MG63 (cell line): Measurements from ENCODE around the gene SMARCD3. TPM values are rescaled to one million over a fixed set of nuclear protein-coding genes. Genes with fewer than 3 reads are reported as not detected.

Experiments
- DNase-seq: peaks from one replicate; pipeline ENCODE4 v3.0.0-alpha.2; 2020
- H3K27me3 ChIP-seq: fragments of 250-450 bp; sonication (Bioruptor Pico); 2 replicates; pipeline ENCODE4 v1.5.1; 2020; ENCODE audit warnings: mild to moderate bottlenecking, moderate library complexity
- H3K36me3 ChIP-seq: fragments of 250-450 bp; sonication (Bioruptor Pico); 2 replicates; pipeline ENCODE4 v1.5.1; 2020; ENCODE audit warnings: mild to moderate bottlenecking, moderate library complexity
- H3K4me3 ChIP-seq: fragments of 250-450 bp; sonication (Bioruptor Pico); 2 replicates; pipeline ENCODE4 v1.5.1; 2020; ENCODE audit warnings: mild to moderate bottlenecking, moderate library complexity
- H3K9me3 ChIP-seq: fragments of 250-450 bp; sonication (Bioruptor Pico); 2 replicates; pipeline ENCODE4 v1.5.1; 2020; ENCODE audit warnings: mild to moderate bottlenecking, moderate library complexity
- total RNA-seq: library from RNA; depleted of rRNA; stranded (reverse); fragments of >200 nt; shearing (Covaris generic); gene quantifications from 2 replicates; pipeline ENCODE4 v1.2.3, GENCODE V29; 2014; ENCODE audit warnings: low replicate concordance

The SMARCD3 gene
- total RNA-seq, 1 experiment from 2014 or later: 14.2 TPM

- Histone ChIP-seq H3K36me3 (no peaks in the 10 kb centered on the region; the same call in 1 of the 2 replicates), H3K9me3 (no peaks in the 10 kb centered on the region), H3K27me3 (no peaks in the 10 kb centered on the region), H3K4me3 (no peak within 1 kb of the TSS)
- no peak for DNase-seq
These were observed 38.2 kb downstream of the SMARCD3 start, which contains the start of gene H2BK1 for GRCh38 chr7:151210087-151210854. Gene H2BK1, minus strand, starts transcription at chr7:151210488. Its CDS starts 170 bp downstream, at chr7:151210318.

- Histone ChIP-seq H3K27me3 (no peaks in the 10 kb centered on the region), H3K4me3 (no peak overlapping the region), H3K36me3 (no peaks in the 10 kb centered on the region), H3K9me3 (no peaks in the 10 kb centered on the region)
- DNase-seq: no peak
These were observed 38.9 kb downstream of the SMARCD3 start for GRCh38 chr7:151209588-151209987.

DNA sequence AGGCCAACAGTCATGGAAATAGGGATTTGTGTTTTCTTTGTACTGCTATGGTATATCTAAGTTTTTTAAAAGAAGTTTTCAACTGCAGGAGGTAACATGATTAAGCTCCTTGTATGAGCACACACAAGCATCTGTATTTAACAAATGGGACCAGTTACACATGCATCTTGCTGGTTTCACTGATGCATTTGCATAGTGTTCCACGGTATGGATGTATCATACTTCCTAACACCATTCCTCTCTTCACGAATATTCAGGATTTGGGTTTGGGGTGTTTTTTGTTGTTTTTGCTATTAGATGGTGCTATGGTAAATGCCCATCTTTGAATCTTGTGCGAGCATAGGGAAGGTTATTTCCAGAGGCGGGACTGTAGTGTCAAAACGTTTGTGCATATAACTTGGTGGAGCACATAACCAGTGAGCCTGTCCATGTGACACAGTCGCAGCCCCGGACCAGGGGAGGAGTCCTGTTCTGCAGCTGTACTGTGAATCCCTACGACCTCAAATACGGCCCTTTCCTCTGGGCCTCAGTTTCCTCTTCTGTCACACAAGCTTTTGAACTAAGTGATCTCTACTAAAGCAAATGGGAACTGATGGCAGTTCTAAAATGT is 40.1 kb downstream of the SMARCD3 start:
- Histone ChIP-seq H3K9me3 (no peaks in the 10 kb centered on the region), H3K4me3 (no peak overlapping the region), H3K27me3 (no peaks in the 10 kb centered on the region), H3K36me3 (no peaks in the 10 kb centered on the region)
- no peak for DNase-seq

GRCh38 chr7:151207804-151208203 is 40.7 kb downstream of the SMARCD3 start:
- Histone ChIP-seq H3K36me3 (no peaks in the 10 kb centered on the region), H3K27me3 (no peaks in the 10 kb centered on the region), H3K9me3 (no peaks in the 10 kb centered on the region), H3K4me3 (no peak overlapping the region)
- DNase-seq: no peak

DNA sequence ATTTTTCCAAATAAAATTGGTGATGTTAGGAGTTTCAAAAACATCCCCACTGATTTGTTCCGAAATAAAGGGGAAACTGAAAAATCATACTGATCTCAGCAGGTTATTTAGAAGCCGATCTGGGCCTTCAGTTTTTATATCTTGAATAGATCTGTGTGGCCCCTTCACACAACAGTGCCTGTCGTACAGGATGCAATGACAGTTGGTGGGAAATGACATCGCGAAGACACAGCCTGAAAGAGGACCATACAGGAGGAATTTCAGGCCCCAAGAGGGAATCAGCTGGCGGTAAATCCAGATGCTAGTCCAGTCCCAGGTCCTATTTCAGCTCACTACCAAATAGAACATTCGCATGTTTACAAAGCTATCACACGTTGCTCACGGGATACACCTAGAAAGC is 41.2 kb downstream of the SMARCD3 start:
- Histone ChIP-seq H3K27me3 (no peaks in the 10 kb centered on the region), H3K36me3 (no peaks in the 10 kb centered on the region), H3K9me3 (no peaks in the 10 kb centered on the region), H3K4me3 (no peak overlapping the region)
- DNase-seq: no peak

GRCh38 chr7:151206914-151207313 is 41.6 kb downstream of the SMARCD3 start:
- no peaks in the 10 kb centered on the region for H3K9me3 ChIP-seq
- no peaks in the 10 kb centered on the region for H3K27me3 ChIP-seq
- no peak overlapping the region for H3K4me3 ChIP-seq
- no peaks in the 10 kb centered on the region for H3K36me3 ChIP-seq
- no peak for DNase-seq

DNA sequence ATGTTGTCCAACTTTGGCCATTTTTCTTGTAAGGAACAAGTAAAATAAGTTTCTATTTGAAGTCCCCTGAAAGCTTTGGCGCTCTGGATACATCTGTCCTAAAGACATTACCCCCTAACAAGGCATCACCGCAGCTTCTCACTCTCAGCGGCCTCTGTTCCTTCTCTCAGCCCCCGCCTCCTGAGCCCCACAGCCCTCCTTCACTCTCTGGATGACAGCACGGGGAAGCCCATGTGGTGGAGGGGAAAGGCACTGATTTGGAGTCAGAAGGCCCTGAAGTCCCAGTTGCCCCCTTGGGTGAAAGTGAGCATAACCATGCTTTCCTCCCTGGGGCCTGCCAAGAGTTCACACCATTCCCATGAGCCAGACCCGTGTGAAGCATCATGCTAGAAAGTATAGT is 42.8 kb downstream of the SMARCD3 start:
- no peak for DNase-seq
- no peaks in the 10 kb centered on the region for H3K27me3 ChIP-seq

DNA sequence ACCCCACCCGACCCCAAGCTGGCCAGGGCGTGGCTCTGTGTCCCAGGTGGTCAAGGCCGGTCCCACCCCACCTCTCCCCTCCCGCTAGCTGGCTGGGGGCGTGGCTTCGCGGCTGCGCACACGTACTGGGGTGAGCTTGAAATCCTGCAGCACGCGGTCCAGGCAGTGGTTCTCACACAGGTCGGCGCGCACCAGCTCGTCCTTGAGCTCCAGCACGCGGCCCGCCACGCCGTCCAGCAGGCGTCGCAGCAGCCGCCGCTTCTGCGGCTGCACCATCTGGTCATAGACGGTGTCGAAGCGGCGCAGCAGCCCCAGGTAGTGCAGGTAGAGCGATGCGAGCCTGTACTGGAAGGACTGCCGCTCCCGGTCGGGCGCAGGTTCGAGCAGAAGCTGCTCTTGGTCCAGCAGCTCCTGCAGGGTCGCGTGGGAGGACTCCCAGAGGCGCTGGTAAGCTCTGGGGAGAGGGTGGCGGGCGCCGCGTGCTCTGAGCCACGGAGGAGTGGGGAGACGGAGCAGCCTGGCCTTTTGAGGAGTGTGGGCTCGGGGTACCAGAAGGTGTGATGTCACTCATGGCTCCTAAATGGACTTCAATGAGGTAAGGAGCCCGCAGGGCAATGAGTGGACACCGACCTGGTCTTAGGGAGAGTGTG is 44.0 kb downstream of the SMARCD3 start:
- H3K36me3 ChIP-seq: no peaks in the 10 kb centered on the region
- H3K9me3 ChIP-seq: no peaks in the 10 kb centered on the region
- H3K4me3 ChIP-seq: no peak overlapping the region
- no peak for DNase-seq
- H3K27me3 ChIP-seq: no peaks in the 10 kb centered on the region

More for the DNA sequence above, 42.8 kb downstream of the SMARCD3 start:
- no peaks in the 10 kb centered on the region for H3K9me3 ChIP-seq
- H3K36me3 ChIP-seq: no peaks in the 10 kb centered on the region
- H3K4me3 ChIP-seq: no peak overlapping the region

- Histone ChIP-seq H3K27me3 (no peaks in the 10 kb centered on the region), H3K4me3 (no peak overlapping the region), H3K36me3 (no peaks in the 10 kb centered on the region), H3K9me3 (no peaks in the 10 kb centered on the region)
- no peak for DNase-seq
These were observed 45.7 kb downstream of the SMARCD3 start for GRCh38 chr7:151202836-151203235.

GRCh38 chr7:151201751-151202150 is 46.7 kb downstream of the SMARCD3 start:
- no peak for DNase-seq
- no peaks in the 10 kb centered on the region for H3K27me3 ChIP-seq
- H3K9me3 ChIP-seq: no peaks in the 10 kb centered on the region

DNA sequence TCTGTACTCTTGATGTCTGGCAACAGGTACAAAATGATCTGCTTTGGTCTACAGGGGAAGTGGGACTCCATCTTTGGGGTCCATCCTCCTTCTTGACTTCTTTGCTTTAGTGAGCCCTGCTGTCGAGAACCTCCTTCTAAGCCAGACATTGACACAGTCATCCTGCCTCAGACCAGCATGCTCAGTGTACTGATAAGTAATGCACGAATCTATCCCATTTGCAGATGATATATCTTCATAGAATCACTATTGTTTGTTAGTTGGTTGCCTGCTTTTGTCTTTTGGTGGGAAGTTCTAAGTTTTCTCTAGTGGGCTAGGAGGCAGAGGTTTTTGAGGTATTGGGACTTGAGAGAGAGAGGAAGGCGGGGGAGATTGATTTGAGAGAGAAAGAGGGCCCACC is 47.1 kb downstream of the SMARCD3 start:
- H3K9me3 ChIP-seq: no peaks in the 10 kb centered on the region
- H3K36me3 ChIP-seq: no peaks in the 10 kb centered on the region
- H3K4me3 ChIP-seq: no peak overlapping the region
- DNase-seq: no peak
- no peaks in the 10 kb centered on the region for H3K27me3 ChIP-seq

More at GRCh38 chr7:151201751-151202150, 46.7 kb downstream of the SMARCD3 start:
- no peaks in the 10 kb centered on the region for H3K36me3 ChIP-seq
- no peak overlapping the region for H3K4me3 ChIP-seq

- H3K4me3 ChIP-seq: no peak overlapping the region
- no peaks in the 10 kb centered on the region for H3K9me3 ChIP-seq
- H3K36me3 ChIP-seq: no peaks in the 10 kb centered on the region
- DNase-seq: no peak
- H3K27me3 ChIP-seq: no peaks in the 10 kb centered on the region
These were observed 49.3 kb downstream of the SMARCD3 start for GRCh38 chr7:151198945-151199848.

- Histone ChIP-seq H3K27me3 (no peaks in the 10 kb centered on the region), H3K9me3 (no peaks in the 10 kb centered on the region)
- no peak for DNase-seq
These were observed 50.6 kb downstream of the SMARCD3 start for GRCh38 chr7:151197932-151198331.

GRCh38 chr7:151195616-151196450 is 52.7 kb downstream of the SMARCD3 start:
- Histone ChIP-seq H3K27me3 (no peaks in the 10 kb centered on the region), H3K9me3 (no peaks in the 10 kb centered on the region), H3K36me3 (no peaks in the 10 kb centered on the region), H3K4me3 (no peak overlapping the region)
- no peak for DNase-seq

More at GRCh38 chr7:151197932-151198331, 50.6 kb downstream of the SMARCD3 start:
- H3K4me3 ChIP-seq: no peak overlapping the region
- H3K36me3 ChIP-seq: no peaks in the 10 kb centered on the region

DNA sequence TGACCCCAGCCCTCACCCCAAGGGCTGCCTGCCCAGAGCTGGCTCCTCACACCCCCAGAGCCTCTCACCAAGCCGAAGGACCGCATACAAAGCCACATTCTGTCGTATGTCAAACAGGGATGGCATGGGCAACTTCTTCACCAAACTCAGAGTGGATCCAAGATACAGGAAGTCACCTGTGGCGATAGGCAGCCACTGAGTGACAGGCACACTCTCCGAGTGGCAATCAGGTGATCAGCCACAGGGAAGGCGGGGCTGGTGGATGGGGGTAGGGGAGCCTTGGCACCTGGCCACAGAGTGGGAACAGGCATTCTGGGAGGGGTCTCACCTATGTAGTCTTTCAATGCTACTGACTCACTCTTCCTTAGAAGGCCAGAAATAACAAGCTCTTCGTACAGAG is 54.3 kb downstream of the SMARCD3 start:
- no peak for DNase-seq
- H3K4me3 ChIP-seq: no peak overlapping the region
- no peaks in the 10 kb centered on the region for H3K27me3 ChIP-seq
- no peaks in the 10 kb centered on the region for H3K36me3 ChIP-seq
- no peaks in the 10 kb centered on the region for H3K9me3 ChIP-seq
